IPS-15b (cell line): Measurements from ENCODE around the gene NFXL1.

Experiments
- H3K27me3 ChIP-seq: one replicate; pipeline ENCODE4 v1.6.1; 2013; ENCODE audit warnings: low read length; ENCODE audit not compliant: control insufficient read depth, insufficient read depth
- H3K36me3 ChIP-seq: one replicate; pipeline ENCODE4 v1.6.1; 2013; ENCODE audit warnings: low read length; ENCODE audit not compliant: control insufficient read depth, insufficient read depth
- H3K4me1 ChIP-seq: one replicate; pipeline ENCODE4 v1.6.1; 2013; ENCODE audit warnings: mild to moderate bottlenecking, low read length; ENCODE audit not compliant: control insufficient read depth, insufficient read depth
- H3K4me3 ChIP-seq: one replicate; pipeline ENCODE4 v1.5.1; 2013; ENCODE audit warnings: low read depth, low read length
- H3K9ac ChIP-seq: one replicate; pipeline ENCODE4 v1.6.1; 2013; ENCODE audit warnings: low read depth, mild to moderate bottlenecking, low read length
- H3K9me3 ChIP-seq: one replicate; pipeline ENCODE4 v1.6.1; 2013; ENCODE audit warnings: mild to moderate bottlenecking, low read length; ENCODE audit not compliant: control insufficient read depth, insufficient read depth

Gene NFXL1

GRCh38 chr4:47827343-47828047, 86.9 kb downstream of the NFXL1 start:
- H3K9ac ChIP-seq, result no peak overlapping the region
- H3K4me3 ChIP-seq, result no peak overlapping the region
- no peaks in the 10 kb centered on the region for H3K4me1 ChIP-seq
- H3K27me3 ChIP-seq, result no peaks in the 10 kb centered on the region
- H3K36me3 ChIP-seq, result no peaks in the 10 kb centered on the region
- no peaks in the 10 kb centered on the region for H3K9me3 ChIP-seq

GRCh38 chr4:47824840-47825239, 89.5 kb downstream of the NFXL1 start:
- Histone ChIP-seq H3K36me3 (no peaks in the 10 kb centered on the region), H3K4me3 (no peak overlapping the region), H3K27me3 (no peaks in the 10 kb centered on the region), H3K9me3 (no peaks in the 10 kb centered on the region), H3K4me1 (no peaks in the 10 kb centered on the region), H3K9ac (no peak overlapping the region)

GRCh38 chr4:47819178-47819577, 95.2 kb downstream of the NFXL1 start:
- no peak overlapping the region for H3K4me3 ChIP-seq

GRCh38 chr4:47817275-47817674, 97.1 kb downstream of the NFXL1 start:
- Histone ChIP-seq H3K36me3 (no peaks in the 10 kb centered on the region), H3K4me1 (no peaks in the 10 kb centered on the region), H3K27me3 (no peaks in the 10 kb centered on the region), H3K9ac (no peak overlapping the region), H3K9me3 (no peaks in the 10 kb centered on the region), H3K4me3 (no peak overlapping the region)

More at GRCh38 chr4:47819178-47819577, 95.2 kb downstream of the NFXL1 start:
- no peak overlapping the region for H3K9ac ChIP-seq
- no peaks in the 10 kb centered on the region for H3K36me3 ChIP-seq
- no peaks in the 10 kb centered on the region for H3K4me1 ChIP-seq
- H3K27me3 ChIP-seq, result no peaks in the 10 kb centered on the region
- no peaks in the 10 kb centered on the region for H3K9me3 ChIP-seq

- Histone ChIP-seq H3K36me3 (no peaks in the 10 kb centered on the region), H3K27me3 (no peaks in the 10 kb centered on the region), H3K9ac (no peak overlapping the region), H3K4me1 (no peaks in the 10 kb centered on the region), H3K4me3 (no peak overlapping the region), H3K9me3 (no peaks in the 10 kb centered on the region)
These were observed 97.6 kb downstream of the NFXL1 start for GRCh38 chr4:47816748-47817147.

GRCh38 chr4:47814618-47815295, 99.6 kb downstream of the NFXL1 start:
- no peak overlapping the region for H3K4me3 ChIP-seq
- no peaks in the 10 kb centered on the region for H3K27me3 ChIP-seq
- H3K36me3 ChIP-seq, result no peaks in the 10 kb centered on the region
- no peak overlapping the region for H3K9ac ChIP-seq
- no peaks in the 10 kb centered on the region for H3K9me3 ChIP-seq
- no peaks in the 10 kb centered on the region for H3K4me1 ChIP-seq

GRCh38 chr4:47809654-47810203, 104.7 kb downstream of the NFXL1 start:
- H3K4me1 ChIP-seq, result no peaks in the 10 kb centered on the region

GRCh38 chr4:47804598-47804997, 109.8 kb downstream of the NFXL1 start:
- H3K4me3 ChIP-seq, result no peak overlapping the region
- H3K36me3 ChIP-seq, result no peaks in the 10 kb centered on the region
- H3K9ac ChIP-seq, result no peak overlapping the region
- no peaks in the 10 kb centered on the region for H3K4me1 ChIP-seq
- H3K9me3 ChIP-seq, result no peaks in the 10 kb centered on the region
- H3K27me3 ChIP-seq, result no peaks in the 10 kb centered on the region

More at GRCh38 chr4:47809654-47810203, 104.7 kb downstream of the NFXL1 start:
- no peak overlapping the region for H3K4me3 ChIP-seq
- no peaks in the 10 kb centered on the region for H3K9me3 ChIP-seq
- no peaks in the 10 kb centered on the region for H3K27me3 ChIP-seq
- no peaks in the 10 kb centered on the region for H3K36me3 ChIP-seq
- no peak overlapping the region for H3K9ac ChIP-seq

- Histone ChIP-seq H3K9ac (no peak overlapping the region), H3K4me3 (no peak overlapping the region), H3K36me3 (no peaks in the 10 kb centered on the region), H3K9me3 (no peaks in the 10 kb centered on the region), H3K27me3 (no peaks in the 10 kb centered on the region), H3K4me1 (no peaks in the 10 kb centered on the region)
These were observed 112.8 kb downstream of the NFXL1 start for GRCh38 chr4:47801481-47802002.

GRCh38 chr4:47798165-47798564, 116.2 kb downstream of the NFXL1 start:
- no peak overlapping the region for H3K4me3 ChIP-seq
- H3K27me3 ChIP-seq, result no peaks in the 10 kb centered on the region
- H3K9me3 ChIP-seq, result no peaks in the 10 kb centered on the region
- no peak overlapping the region for H3K9ac ChIP-seq
- no peaks in the 10 kb centered on the region for H3K4me1 ChIP-seq
- no peaks in the 10 kb centered on the region for H3K36me3 ChIP-seq
